Islet of Langerhans (tissue), 1 donor: ENCODE data around the gene ZNF467.

ENCODE experiments used
- FAIRE-seq: peaks from one replicate; lab custom pipeline; 2011; peaks lifted over from hg19 to GRCh38; lab: Jason Lieb, UNC

The ZNF467 gene

DNA sequence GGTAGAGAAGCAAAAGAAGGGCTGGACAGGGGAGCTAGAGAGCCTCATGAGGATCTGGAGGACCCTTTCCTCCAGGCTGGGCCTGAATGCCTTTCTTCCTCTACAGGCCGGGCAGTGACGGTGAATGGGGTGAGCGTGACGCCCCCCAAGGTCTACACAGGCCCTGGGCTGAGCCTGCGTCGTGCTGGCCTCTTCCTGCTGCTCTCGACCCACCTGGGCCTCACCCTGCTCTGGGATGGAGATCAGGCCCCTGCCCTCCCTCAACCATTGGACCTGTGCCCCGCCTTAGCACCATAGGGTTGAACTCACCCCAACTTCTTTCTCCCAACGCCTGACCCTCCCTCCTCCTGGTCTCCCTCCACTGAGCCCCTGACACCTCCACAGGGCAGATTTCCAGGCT, 12.6 kb upstream of the ZNF467 start:
- no peak for FAIRE-seq

DNA sequence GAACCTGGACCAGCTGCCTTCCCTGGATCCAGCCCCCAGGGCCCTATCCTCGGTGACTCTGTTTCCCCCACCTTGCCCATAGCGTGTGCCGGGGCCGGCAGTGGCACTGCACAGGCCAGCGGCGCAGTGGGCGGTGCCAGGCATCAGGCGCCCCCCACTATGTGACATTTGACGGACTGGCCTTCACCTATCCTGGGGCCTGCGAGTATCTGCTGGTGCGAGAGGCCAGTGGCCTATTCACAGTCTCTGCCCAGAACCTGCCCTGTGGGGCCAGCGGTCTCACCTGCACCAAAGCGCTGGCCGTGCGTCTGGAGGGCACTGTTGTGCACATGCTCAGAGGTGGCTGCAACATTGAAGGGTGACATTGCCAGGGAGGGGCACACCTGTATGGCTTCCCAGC, 12.0 kb upstream of the ZNF467 start:
- FAIRE-seq = no peak

DNA sequence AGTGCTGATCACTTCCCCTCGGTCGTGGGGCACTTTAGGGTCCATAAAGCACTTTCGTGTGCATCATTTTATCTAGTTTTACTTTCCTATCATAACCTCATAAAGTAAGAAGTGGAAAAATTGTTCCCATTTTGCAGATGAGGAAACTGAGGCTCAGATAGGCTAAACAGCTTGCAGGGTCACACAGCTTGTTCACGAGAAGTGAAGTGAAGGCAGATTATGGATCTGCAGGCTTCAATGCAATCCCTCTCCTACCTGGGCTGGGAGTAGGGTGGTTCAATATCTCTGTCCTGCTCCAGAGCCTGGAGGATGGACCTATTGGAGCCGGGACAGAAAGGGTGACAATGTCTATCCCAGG, 10.8 kb upstream of the ZNF467 start:
- FAIRE-seq = no peak

DNA sequence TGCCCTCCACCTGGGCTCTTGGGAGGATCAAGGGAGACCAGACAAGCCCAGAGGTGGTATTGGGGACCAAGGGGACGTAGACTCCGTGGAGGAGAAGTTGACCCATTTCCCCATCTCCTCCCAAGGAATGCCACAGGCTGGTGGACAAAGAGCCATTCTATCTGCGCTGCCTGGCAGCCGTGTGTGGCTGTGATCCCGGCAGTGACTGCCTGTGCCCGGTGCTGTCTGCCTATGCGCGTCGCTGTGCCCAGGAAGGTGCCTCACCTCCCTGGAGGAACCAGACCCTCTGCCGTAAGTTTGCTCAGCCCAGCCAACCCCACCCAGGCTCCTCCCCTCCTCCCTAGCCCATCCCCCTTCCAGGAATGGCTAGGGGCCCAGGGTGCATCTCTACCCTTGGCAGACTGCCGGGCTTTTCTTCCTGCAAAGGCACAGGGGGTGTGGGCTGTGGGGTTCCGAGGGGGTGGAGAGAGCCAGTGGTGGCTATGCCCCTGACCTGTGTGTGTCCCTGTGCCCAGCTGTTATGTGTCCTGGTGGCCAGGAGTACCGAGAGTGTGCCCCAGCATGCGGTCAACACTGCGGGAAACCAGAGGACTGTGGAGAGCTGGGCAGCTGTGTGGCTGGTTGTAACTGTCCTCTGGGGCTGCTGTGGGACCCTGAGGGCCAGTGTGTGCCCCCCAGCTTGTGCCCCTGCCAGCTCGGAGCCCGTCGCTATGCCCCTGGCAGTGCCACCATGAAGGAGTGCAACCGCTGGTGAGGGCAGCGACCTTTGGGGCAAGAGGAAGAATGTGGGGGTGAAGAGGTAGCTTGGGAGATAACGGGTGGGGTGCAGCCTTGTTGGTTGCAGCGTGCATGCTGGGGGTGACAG, 10.2 kb upstream of the ZNF467 start:
- no peak for FAIRE-seq

DNA sequence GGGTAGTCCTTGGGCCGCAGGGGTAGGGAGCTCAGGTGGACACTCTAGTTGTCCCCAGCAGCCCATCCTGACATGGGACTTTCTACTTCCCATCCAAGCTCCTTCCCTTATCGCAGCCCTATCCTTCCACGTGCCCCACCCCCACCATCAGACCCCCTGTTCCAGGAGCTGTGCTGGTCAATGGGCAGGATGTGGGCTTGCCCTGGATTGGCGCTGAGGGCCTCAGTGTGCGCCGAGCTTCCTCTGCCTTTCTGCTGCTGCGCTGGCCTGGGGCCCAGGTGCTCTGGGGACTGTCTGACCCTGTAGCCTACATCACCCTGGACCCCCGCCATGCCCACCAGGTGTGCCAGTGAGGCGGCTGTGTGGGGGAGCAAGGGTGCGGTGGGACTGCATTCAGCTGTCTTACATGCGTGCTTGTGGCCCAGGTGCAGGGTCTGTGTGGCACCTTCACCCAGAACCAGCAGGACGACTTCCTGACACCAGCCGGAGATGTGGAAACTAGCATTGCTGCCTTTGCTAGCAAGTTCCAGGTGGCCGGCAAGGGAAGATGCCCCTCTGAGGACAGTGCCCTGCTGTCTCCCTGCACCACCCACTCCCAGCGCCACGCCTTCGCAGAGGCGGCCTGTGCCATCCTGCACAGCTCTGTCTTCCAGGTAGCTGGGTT, 9.4 kb upstream of the ZNF467 start:
- FAIRE-seq = no peak

DNA sequence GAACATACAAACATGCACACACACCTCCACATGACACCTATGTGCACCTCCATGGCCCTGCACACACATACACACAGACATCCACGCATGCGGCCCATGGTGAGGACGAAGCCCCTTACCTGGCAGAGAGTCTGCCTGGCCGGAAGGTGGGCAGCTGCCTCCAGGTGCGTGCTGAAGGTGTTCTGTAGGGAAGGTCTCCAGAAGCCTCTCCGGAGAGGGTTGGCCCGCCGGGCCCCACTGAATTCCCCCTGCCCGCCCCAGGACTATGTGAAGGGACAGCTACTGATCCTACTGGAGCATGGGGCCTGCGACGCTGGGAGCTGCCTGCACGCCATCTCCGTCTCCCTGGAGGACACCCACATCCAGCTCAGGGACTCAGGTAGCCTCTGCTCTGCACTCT, 8.5 kb upstream of the ZNF467 start:
- FAIRE-seq = no peak

DNA sequence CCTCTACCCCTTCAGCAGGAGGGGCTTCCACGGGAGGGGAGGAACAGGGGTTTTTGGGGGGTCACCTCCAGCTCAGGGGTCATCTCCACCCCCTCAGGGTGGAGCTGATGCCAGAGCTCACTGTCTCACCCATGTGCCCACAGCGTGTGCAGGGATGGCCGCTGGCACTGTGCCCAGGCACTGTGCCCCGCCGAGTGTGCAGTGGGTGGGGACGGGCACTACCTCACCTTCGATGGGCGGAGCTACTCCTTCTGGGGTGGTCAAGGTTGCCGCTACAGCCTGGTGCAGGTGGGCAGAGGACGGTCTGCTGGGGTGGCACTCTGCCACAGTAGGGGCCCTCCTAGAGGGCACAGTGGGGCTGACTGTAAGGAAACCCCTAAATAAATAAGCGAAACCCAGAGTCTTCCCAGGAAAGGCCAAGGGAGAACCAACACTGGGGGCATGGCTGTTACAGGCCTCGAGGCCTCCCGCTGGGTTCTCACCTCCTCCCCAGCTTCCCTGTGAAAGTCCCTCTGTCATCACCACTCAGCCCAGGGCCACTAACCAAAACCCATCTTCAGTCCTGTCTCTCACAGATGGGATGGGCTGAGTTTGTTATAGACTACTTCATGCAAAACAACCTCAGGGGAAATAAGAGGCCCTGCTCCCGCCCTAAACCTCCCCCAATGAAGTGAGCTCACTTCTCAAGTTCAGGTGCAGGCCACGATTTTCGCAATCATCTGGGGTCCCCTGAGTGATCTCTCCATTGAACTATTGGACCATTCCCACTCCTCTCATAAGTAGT, 7.4 kb upstream of the ZNF467 start:
- FAIRE-seq = no peak

DNA sequence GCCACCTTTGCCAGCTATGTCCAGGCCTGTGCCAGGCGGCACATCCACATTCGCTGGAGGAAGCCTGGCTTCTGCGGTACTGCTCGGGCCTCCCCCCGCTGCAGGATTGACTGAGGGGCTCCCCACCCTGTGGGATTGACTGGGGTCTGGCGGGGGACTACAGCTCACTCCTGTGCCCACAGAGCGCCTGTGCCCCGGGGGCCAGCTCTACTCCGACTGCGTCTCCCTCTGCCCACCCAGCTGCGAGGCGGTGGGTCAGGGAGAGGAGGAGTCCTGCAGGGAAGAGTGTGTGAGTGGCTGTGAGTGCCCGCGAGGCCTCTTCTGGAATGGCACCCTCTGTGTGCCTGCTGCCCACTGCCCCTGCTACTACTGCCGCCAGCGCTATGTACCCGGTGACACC, 6.7 kb upstream of the ZNF467 start:
- FAIRE-seq = no peak

DNA sequence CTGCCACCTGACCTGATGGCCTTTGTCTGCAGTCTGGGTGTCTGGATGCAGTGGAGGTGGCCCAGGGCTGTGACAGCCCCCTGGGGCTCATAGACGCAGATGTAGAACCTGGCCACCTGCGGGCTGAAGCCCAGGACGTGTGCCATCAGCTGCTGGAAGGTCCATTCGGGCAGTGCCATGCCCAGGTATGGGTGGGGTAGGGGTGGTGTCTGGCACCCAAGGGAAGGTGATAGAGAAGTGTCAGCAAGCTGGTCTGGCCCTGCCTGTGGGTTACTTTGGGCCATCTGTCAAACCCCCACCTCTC, 6.1 kb upstream of the ZNF467 start:
- no peak for FAIRE-seq

DNA sequence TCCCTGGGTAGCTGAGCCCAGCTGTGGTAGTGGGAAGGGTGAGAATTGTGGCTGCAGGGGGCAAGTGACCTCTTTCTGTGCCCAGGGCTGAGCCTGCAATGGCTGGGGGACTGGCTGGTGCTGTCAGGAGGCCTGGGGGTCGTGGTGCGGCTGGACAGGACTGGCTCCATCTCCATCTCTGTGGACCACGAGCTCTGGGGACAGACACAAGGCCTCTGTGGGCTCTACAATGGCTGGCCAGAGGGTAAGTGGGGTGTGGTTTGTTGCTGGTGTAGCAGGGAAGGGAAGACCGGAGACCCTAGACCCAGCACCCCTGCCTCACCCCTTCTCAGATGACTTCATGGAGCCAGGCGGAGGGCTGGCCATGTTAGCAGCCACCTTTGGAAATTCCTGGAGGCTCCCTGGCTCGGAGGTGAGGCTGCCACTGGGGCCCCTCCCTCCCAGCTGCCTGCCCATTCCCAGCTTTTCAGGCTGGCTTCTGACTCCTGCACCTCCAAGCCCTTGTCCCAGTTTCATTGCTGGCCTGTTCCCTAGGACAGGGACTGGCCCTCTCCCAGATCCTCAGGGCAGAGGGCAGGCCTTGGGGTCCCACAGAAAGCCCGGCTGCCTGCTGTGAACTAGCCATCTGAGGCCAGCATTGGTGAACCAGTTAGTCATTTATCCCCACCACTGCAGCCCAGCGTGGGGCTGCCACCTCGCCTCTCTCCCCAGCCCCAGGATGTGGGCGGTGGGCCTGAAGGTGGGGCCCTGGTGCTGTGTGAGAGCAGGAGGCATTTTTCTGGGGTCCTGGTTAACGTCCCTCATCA, 5.5 kb upstream of the ZNF467 start:
- no peak for FAIRE-seq

DNA sequence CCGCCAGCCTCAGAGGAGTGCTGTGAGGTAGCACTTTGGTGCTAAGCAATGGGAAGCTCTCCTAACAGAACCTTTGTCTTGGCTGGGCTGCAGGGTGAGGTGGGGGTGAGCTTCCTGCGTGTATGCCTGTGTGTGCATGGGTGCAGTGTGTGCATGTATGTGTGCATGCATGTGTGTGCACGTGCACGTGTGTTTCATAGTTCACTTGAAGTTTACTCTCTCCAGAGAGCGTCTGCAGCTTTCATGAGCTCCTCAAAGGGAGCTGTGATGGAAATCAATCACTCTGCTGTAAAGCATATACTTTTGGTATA, 4.9 kb upstream of the ZNF467 start:
- no peak for FAIRE-seq

DNA sequence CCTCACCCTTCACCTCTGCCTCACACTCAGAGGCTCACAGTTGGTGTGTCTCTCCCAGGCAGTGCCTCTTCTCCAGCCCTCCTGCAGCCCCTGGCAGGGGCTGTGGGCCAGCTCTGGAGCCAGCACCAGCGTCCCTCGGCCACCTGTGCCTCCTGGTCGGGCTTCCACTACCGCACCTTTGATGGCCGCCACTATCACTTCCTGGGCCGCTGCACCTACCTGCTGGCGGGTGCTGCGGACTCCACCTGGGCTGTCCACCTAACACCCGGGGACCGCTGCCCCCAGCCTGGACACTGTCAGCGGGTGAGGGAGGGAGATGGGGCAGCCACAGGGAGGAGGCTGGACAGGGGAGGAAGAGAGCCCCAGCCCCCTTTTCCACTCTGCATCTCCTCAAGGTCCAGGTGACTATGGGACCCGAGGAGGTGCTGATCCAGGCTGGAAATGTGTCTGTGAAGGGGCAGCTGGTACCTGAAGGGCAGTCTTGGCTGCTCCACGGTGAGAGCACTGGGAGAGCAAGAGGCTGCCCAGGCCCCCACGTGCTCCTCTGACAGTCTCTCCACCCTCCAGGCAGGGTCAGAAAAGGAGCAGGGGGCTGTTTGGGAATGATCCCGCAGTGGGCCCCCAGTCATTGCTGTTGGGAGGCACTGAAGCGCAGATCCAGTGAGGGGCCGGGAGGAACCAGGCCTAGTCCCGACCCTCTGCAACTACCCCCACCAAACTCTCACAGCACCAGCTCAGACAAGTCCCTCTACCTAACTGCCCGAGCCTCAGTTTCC, 4.4 kb upstream of the ZNF467 start:
- no peak for FAIRE-seq

DNA sequence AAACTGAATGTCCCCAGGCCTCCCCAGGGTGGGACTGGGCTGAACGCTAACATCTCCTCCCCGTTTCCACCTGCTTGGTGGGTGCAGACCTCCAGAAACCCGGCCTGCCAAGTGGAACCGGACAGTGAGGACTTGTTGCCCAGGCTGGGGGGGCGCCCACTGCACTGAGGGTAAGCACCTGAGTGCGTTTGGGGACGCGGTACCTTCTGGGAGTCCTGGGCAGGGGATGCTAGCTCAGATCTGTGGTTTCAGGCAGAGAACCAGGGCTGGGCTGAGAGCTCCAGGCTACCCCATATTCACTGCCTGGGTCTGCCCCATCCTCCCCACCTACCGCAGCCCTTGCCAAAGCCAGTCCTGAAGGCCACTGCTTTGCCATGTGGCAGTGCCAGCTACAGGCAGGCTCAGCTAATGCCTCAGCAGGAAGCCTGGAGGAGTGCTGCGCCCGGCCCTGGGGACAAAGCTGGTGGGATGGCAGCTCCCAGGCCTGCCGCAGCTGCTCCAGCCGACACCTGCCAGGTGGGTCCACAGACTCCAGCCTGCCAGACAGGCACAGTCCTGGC, 3.5 kb upstream of the ZNF467 start:
- FAIRE-seq = no peak

DNA sequence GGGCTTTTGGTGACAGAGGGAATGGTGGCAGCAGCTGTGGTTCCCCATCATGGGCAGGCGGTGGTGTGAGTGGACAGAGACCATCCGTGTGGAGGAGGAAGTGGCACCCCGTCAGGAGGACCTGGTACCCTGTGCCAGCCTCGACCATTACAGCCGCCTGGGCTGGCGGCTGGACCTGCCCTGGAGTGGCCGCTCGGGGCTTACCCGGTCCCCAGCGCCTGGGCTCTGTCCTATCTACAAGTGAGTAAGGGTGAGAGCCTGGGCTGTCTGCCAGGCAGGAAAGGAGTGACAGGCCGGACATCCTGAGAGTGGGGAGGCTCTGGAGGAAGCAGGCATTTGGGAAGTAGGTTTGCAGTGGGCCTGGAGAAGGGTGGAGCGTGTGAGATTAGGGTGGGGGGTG, 2.9 kb upstream of the ZNF467 start:
- no peak for FAIRE-seq

DNA sequence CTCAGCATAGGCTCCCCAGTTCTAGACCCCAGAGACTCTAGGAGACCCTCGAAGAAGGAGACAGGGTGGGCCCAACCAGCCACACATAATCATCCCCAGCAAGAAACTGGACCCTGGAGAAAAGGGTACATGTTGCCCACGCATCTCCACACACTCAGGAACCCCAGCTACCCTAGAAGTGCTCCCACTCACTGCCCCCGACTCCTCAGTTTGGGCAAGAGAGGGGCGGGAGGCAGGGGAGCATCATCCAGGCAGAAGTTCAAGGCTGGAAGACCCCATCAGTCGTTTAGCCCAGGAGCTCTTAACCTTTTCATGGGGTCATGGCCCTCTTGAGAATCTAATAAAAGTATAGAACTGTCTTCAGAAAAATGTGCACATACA, 1.8 kb upstream of the ZNF467 start:
- no peak for FAIRE-seq

DNA sequence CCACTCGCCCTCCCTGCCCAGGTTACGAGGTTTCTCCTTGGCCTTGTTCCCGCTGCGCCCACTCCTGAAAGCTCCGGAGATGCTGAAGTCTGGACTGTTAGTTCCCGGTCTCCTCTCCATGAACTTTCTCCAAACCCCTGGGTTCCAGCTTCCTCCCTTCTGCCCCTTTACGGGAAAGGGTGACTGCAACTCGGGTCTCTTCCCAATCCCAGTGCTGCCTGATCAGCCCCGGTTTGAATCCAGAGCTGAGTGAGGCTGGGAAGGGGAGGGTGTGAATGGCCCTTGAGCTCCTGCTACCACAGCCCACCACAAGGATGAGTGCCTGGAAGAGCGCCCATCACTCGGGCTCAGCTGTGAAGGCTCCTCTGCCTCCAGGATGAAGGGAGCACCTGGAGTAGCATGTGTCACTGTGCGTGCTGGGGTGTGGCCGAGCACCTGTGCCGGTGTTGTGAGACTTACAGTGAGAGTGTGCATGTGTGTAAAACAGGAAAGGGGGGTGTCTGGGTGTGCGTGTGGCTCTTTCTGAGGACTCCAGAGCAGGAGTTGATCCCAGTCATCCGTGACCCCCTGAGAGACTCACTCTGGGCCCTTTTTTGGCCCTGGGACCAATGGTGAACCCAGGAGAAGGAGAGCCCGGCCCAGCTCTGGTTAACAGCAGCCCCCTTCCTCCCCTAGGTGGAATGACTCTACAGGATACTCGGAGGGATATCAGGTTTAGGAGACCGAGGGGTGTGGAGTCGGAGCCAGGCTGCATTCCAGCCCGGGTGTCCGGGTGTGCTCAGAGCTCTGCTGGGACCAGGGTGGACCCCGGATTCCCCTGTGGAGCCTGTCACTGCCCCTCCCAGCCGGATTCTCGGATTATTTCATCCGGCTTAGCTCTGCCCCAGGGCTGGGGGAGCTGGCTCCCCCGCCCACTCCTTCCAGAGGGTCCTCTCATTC, 1.1 kb upstream of the ZNF467 start:
- no peak for FAIRE-seq

DNA sequence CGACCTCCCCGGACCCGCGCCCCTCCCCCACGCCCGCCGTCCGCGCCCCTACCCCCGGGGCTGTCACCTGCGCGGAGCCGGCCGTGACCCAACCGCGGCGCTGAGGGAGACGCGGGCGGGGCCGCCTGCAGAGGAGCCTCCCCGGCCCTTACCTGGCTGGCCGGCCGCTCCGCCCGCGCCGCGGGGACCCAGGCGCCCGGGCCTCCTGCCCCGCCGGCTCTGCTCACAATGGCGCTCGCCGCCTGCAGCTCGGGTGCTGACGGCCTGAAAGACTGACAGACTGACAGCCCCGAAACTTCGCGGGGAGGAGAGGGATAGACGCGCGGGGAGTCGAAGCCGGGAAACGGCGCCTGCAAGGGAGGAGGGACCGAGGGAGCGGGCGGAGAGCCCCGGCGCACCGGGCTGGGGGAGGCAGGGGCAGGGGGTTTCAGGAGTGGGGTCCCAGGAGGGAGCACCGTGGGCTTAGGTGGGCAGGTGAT, 393 bp downstream of the ZNF467 start:
- FAIRE-seq = no peak

DNA sequence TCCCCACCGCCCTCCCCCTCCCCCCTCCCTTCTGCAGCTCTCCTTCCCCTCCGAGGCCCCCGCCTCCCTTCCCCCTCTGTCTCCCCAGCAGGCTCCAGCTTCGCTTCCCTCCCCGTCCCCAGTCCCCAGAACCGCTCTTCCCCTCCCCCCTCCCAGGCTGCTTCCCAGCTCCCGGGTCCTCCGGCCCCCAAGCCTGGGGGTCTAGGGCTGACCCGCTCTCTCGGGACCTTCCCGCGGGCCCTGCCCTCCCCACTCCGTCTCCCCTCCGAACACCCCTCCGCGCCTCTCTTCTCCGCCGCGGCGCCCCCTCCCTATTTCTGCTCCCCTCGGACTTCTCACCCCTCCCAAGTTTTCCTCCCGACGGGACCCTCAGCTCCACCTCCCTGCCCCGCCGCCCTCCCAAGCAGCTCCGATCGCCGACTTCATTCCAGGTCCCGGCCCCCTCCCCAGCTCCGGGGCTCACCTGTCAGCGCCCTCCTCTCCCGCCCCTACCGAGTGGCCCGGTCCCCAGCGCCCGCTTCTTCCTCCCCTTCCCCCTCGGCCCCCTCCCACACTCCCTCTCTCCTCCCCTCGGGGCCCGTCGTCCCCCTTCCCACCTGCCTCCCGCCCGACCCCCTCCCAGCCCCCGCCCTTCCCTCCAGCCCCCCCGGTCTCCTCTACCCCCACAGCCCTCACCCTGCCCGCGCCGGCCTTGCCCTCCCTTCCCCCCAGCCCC, 990 bp downstream of the ZNF467 start:
- FAIRE-seq = no peak

DNA sequence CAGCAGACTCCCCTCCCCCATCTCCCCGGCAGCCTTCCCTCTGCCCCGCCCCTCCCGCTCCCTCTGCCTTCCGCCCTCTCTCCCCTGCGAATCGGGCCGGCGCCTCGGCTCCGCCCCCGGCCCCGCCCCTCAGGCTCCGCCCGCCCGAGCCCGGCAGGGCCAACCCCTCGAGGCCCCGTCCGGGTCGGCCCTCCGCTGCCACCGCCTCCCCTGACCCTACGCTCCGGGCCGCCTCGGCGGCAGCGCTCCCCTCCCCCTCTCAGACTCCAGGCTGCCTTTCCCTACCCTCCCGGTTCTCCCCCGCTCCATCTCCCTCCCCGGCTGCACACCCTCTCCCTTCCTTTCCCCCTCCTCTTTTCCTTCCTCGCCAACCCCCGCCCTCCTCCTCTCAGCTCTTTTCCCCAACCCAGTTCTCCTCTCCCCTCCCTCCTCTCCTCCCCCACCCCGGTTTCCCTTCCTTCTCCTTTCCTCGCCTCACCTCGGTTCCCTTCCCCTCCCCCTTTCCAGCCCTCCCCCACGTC, 1.6 kb downstream of the ZNF467 start:
- no peak for FAIRE-seq
